BE2C (cell line): ENCODE measurements around the gene GHRL.
"Not testable (repeated sequence)": the region's sequence is repeated elsewhere in the genome, so short reads cannot be mapped to it uniquely, and the experiment has no call there.

Source experiments
- DNase-seq: peaks from one replicate; pipeline ENCODE4 v3.0.0-alpha.2; 2020
- H3K27me3 ChIP-seq: fragments of 250-450 bp; sonication (Bioruptor Pico); 2 replicates; pipeline ENCODE4 v1.5.1; 2020; ENCODE audit warnings: mild to moderate bottlenecking
- H3K36me3 ChIP-seq: fragments of 250-450 bp; sonication (Bioruptor Pico); 2 replicates; pipeline ENCODE4 v1.5.1; 2020; ENCODE audit warnings: mild to moderate bottlenecking
- H3K4me1 ChIP-seq: fragments of 250-450 bp; sonication (Bioruptor Pico); 2 replicates; pipeline ENCODE4 v1.5.1; 2020
- H3K4me3 ChIP-seq: 2 replicates; pipeline ENCODE4 v1.5.1; 2011; ENCODE audit warnings: low read depth, low read length
- H3K9me3 ChIP-seq: fragments of 250-450 bp; sonication (Bioruptor Pico); 2 replicates; pipeline ENCODE4 v1.5.1; 2020
- TF ChIP-seq, protein P1 (sequence below): IDR thresholded peaks from 2 replicates; pipeline ENCODE4 v1.5.1; 2012; ENCODE audit warnings: mild to moderate bottlenecking, low read depth, low read length

The GHRL gene

DNA sequence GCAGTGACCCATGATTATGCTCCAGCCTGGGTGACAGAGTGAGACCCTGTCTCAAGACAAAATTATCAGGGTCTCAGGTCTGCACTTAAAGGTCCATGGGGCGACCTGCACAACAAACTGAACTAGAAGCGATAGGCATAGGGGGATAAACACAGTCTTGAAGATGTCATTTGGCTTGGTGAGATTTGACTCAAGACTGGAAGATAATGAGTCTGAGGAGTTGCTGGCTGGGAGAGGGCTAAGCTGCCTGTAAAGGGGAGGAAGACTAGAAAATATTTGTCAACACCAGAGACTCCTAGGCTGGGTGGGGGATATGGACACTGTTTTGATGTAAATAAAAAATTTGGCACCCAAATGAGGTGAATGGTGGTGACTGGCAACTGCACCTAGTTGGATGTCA lies 19.8 kb downstream of the GHRL start:
- no peak for DNase-seq
- Histone ChIP-seq H3K9me3 (no peaks in the 10 kb centered on the region), H3K4me1 (no peaks in the 10 kb centered on the region), H3K36me3 (peaks cover 10% of the 10 kb centered on the region), H3K27me3 (no peaks in the 10 kb centered on the region), H3K4me3 (no peak overlapping the region)
- TF ChIP-seq, protein P1, sequence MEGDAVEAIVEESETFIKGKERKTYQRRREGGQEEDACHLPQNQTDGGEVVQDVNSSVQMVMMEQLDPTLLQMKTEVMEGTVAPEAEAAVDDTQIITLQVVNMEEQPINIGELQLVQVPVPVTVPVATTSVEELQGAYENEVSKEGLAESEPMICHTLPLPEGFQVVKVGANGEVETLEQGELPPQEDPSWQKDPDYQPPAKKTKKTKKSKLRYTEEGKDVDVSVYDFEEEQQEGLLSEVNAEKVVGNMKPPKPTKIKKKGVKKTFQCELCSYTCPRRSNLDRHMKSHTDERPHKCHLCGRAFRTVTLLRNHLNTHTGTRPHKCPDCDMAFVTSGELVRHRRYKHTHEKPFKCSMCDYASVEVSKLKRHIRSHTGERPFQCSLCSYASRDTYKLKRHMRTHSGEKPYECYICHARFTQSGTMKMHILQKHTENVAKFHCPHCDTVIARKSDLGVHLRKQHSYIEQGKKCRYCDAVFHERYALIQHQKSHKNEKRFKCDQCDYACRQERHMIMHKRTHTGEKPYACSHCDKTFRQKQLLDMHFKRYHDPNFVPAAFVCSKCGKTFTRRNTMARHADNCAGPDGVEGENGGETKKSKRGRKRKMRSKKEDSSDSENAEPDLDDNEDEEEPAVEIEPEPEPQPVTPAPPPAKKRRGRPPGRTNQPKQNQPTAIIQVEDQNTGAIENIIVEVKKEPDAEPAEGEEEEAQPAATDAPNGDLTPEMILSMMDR, result no peak

DNA sequence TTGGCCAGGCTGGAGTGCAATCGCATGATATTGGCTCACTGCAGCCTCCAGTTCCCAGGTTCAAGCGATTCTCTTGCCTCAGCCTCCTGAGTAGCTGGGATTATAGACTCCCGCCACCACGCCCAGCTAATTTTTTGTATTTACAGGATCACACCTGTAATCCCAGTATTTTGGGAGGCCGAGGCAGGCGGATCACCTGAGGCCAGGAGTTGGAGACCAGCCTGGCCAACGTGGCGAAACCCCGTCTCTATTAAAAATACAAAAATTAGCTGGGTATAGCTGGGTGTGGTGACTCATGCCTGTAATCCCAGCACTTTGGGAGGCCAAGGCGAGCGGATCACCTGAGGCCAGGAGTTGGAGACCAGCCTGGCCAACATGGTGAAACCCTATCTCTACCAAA lies 20.3 kb downstream of the GHRL start:
- not testable (repeated sequence) for H3K4me3 ChIP-seq, H3K9me3 ChIP-seq, H3K27me3 ChIP-seq, DNase-seq, H3K4me1 ChIP-seq
- peaks cover 10% of the 10 kb centered on the region for H3K36me3 ChIP-seq

DNA sequence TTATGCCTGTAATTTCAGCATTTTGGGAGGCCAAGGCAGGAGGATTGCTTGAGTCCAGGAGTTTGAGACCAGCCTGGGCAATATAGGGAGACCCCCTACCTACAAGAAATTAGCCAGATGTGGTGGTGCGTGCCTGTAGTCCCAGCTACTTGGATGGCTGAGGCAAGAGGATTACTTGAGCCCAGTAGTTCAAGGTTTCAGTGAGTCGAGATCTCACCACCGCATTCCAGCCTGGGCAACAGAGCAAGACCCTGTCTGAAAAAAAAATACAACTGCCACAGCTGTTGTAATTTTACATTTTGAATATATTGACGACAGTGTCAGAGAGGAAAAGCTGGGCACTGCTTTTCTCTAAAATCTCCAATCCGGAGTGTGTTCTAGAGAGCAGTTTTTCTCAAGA lies 23.3 kb downstream of the GHRL start:
- Histone ChIP-seq H3K36me3 (peaks cover 10% of the 10 kb centered on the region), H3K27me3 (no peaks in the 10 kb centered on the region), H3K9me3 (no peaks in the 10 kb centered on the region), H3K4me1 (no peaks in the 10 kb centered on the region), H3K4me3 (no peak overlapping the region)
- no peak for DNase-seq
- TF ChIP-seq, protein P1, result no peak

DNA sequence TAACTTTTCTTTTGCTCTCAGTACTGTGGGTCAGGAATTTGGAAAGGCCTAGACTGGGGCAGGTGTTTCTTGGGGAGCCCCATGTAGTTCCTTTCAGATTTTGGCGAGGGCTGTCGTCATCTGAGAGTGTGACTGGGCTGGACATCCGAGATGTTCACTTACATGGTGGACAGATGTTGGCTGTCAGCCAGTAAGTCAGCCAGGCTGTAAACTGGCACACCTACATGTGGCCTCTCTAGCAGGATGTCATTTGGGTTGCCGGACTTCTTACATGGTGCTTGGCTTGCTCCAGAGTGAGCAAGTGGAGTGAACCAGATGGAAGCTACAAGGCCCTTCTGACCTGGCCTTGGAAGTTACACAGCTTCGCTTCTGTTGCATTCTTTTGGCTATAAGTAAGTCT lies 23.8 kb downstream of the GHRL start:
- Histone ChIP-seq H3K4me1 (no peaks in the 10 kb centered on the region), H3K4me3 (no peak overlapping the region), H3K27me3 (no peaks in the 10 kb centered on the region), H3K9me3 (no peaks in the 10 kb centered on the region), H3K36me3 (peaks cover 10% of the 10 kb centered on the region)
- no peak for DNase-seq
- TF ChIP-seq, protein P1, result no peak

DNA sequence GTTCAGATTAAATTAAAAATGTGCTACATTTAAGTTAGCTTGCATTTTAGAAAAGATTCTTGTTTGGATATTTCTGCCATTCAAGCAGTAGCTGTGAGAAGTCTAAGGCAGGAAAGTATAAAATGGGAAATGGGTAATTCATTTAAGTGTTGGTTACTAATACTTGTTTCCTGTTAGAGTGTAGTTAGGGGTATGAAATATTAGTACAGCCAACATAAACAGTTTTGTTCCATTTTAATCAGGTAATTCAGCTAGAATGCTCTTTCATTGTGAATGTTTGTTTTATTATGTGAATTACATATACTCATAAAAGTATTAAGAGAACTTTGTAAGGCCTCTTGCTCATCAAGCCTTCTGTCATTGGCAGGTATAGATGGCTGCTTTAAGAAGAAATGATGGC lies 24.6 kb downstream of the GHRL start:
- Histone ChIP-seq H3K4me3 (no peak overlapping the region), H3K9me3 (no peaks in the 10 kb centered on the region), H3K27me3 (no peaks in the 10 kb centered on the region), H3K36me3 (peaks cover 10% of the 10 kb centered on the region), H3K4me1 (no peaks in the 10 kb centered on the region)
- DNase-seq, result no peak
- TF ChIP-seq, protein P1, result no peak

DNA sequence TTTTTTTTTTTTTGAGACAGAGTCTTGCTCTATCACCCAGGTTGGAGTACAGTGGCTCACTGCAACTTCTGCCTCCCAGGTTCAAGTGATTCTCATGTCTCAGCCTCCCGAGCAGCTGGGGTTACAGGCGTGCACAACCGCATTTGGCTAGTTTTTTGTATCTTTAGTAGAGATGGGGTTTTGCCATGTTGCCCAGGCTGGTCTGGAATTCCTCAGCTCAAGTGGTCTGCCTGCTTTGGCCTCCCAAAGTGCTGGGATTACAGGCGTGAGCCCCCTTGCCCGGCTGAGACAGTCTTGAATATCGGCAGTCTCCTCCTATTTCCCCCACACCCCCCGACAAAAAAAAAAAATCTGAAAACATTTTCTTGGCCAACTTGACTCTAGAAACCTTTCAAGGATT lies 25.8 kb downstream of the GHRL start:
- not testable (repeated sequence) for H3K4me3 ChIP-seq, H3K4me1 ChIP-seq, H3K9me3 ChIP-seq, H3K27me3 ChIP-seq, DNase-seq
- peaks cover 10% of the 10 kb centered on the region for H3K36me3 ChIP-seq

DNA sequence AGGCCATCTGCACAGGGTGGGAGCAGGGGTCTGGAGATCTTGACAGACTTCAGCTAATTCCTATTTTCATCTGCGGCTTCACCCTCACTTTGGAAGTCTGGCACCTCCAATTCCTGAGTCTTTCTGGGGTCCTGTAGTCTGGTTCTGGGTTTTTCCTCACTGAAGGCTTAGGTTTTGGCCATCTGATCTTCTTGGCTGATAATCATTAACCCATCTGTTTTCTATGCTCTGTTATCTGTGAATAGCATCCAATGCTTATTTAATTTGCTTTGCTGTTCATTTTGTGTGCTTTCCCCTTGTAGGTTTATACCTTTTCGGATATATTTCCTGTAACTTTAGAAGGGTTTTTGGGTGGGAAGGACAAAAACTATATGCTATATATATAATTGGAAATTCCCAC lies 26.9 kb downstream of the GHRL start:
- TF ChIP-seq, protein P1, result no peak
- no peaks in the 10 kb centered on the region for H3K9me3 ChIP-seq
- no peaks in the 10 kb centered on the region for H3K27me3 ChIP-seq
- no peaks in the 10 kb centered on the region for H3K4me1 ChIP-seq
- H3K4me3 ChIP-seq, result no peak overlapping the region
- peaks cover 11% of the 10 kb centered on the region for H3K36me3 ChIP-seq
- no peak for DNase-seq
